T-cell (primary cell): ENCODE results near the gene CD300C. TPM values are rescaled to one million over a fixed set of nuclear protein-coding genes. Genes with fewer than 3 reads are reported as not detected.

ENCODE experiments used
- ATAC-seq, 4 experiments: fragments of 200-7000 bp in 3 of 4; fragments of 150-1000 bp in 1 of 4; cut with Tn5 transposase; replicated peaks in 1 of 4; 1 replicate in 3 of 4; 2 replicates in 1 of 4; pipeline ENCODE4 v1.10.0; 2021; ENCODE audit warnings: moderate library complexity in 3 of 4, mild to moderate bottlenecking in 2 of 4, moderate number of reproducible peaks in 1 of 4
- CTCF ChIA-PET, 2 donors: fragments of 300-600 bp; sonication (Branson Sonifier 250); formaldehyde crosslinking; loops; one replicate each; lab custom pipeline; 2022; ENCODE audit warnings: antibody characterized with exemption in 2 of 2; lab: Charles Lee
- POLR2A ChIA-PET, 2 donors: fragments of 300-600 bp; sonication (Branson Sonifier 250); formaldehyde crosslinking; loops; one replicate each; lab custom pipeline; 2022; ENCODE audit warnings: antibody characterized with exemption in 2 of 2; lab: Charles Lee
- DNase-seq, 35 experiments: peaks; one replicate each; pipeline versions ENCODE4 v3.0.0 to v3.0.0-alpha.2; 2013 to 2023
- H3K27ac ChIP-seq: one replicate; pipeline ENCODE4 v1.5.1; 2013; ENCODE audit warnings: low read length
- H3K27me3 ChIP-seq, 2 experiments: replicated peaks in 1 of 2; 1 replicate in 1 of 2; 2 replicates in 1 of 2; pipeline versions ENCODE4 v1.6.1 to v1.7.0; 2013; ENCODE audit warnings: low read length in 1 of 2, mixed read lengths in 1 of 2; ENCODE audit not compliant: control insufficient read depth in 2 of 2, insufficient read depth in 2 of 2; ENCODE audit errors: extremely low read depth in 1 of 2
- H3K36me3 ChIP-seq, 2 donors: 1 replicate in 1 of 2; 2 replicates in 1 of 2; pipeline versions ENCODE4 v1.6.1 to v1.7.0; 2013; ENCODE audit warnings: low read length in 1 of 2; ENCODE audit not compliant: control insufficient read depth in 2 of 2, insufficient read depth in 1 of 2; ENCODE audit errors: extremely low read depth in 1 of 2
- H3K4me1 ChIP-seq, 2 experiments: 1 replicate in 1 of 2; 2 replicates in 1 of 2; pipeline versions ENCODE4 v1.6.1 to v1.7.0; 2013; ENCODE audit warnings: low read length in 2 of 2, mixed read lengths in 1 of 2; ENCODE audit not compliant: insufficient read depth in 2 of 2, control insufficient read depth in 1 of 2; ENCODE audit errors: extremely low read depth in 1 of 2
- H3K4me3 ChIP-seq, 2 donors: 1 replicate in 1 of 2; 2 replicates in 1 of 2; pipeline versions ENCODE4 v1.5.1 to v1.7.0; 2013; ENCODE audit warnings: mild to moderate bottlenecking in 2 of 2, low read length in 1 of 2, moderate library complexity in 1 of 2; ENCODE audit not compliant: control insufficient read depth in 1 of 2; ENCODE audit errors: extremely low read depth in 1 of 2
- H3K9me3 ChIP-seq: 2 replicates; pipeline ENCODE4 v1.7.0; 2013
- H3K27ac Mint-ChIP-seq, 2 donors: one replicate each; pipeline ENCODE4 v1.8.0; 2020 to 2021; ENCODE audit warnings: mild to moderate bottlenecking in 2 of 2, mixed read lengths in 2 of 2
- H3K27me3 Mint-ChIP-seq, 2 donors: one replicate each; pipeline ENCODE4 v1.8.0; 2021 to 2022; ENCODE audit warnings: mixed read lengths in 2 of 2
- H3K36me3 Mint-ChIP-seq: one replicate; pipeline ENCODE4 v1.8.0; 2021; ENCODE audit warnings: mixed read lengths
- H3K4me1 Mint-ChIP-seq, 3 donors: one replicate each; pipeline ENCODE4 v1.8.0; 2020 to 2022; ENCODE audit warnings: mixed read lengths in 3 of 3, mild to moderate bottlenecking in 1 of 3
- H3K4me3 Mint-ChIP-seq, 3 donors: one replicate each; pipeline ENCODE4 v1.8.0; 2020 to 2022; ENCODE audit warnings: mild to moderate bottlenecking in 3 of 3, mixed read lengths in 3 of 3, moderate library complexity in 3 of 3
- H3K9me3 Mint-ChIP-seq, 3 donors: one replicate each; pipeline ENCODE4 v1.8.0; 2020 to 2022; ENCODE audit warnings: mixed read lengths in 3 of 3
- WGBS: methylation state at CpG from one replicate; pipeline ENCODE4 v1.1.5; 2013; ENCODE audit warnings: missing lambda C conversion rate; ENCODE audit not compliant: insufficient coverage; 5-methylcytosine and 5-hydroxymethylcytosine counted together
- total RNA-seq, 35 experiments: library from RNA in 6 of 35; stranded (reverse) in 6 of 35; fragments of 120-200 nt in 1 of 35; gene quantifications; one replicate each; pipeline versions ENCODE4 v1.2.1 to v1.2.4 and lab custom pipeline; 2013 to 2026

The CD300C gene
- total RNA-seq, 5 donors from 2014 or later (not counting 1 experiment from before 2014, with no cell fraction given), result 0.18 TPM; not detected in 4

- H3K36me3 Mint-ChIP-seq, result no peaks in the 10 kb centered on the region
- Histone ChIP-seq H3K27ac (no peak overlapping the region), H3K4me1 (no peaks in the 10 kb centered on the region), H3K4me3 (no peak overlapping the region), H3K9me3 (no peaks in the 10 kb centered on the region), H3K27me3 (no peaks in the 10 kb centered on the region), H3K36me3 (no peaks in the 10 kb centered on the region)
- no peaks in the 10 kb centered on the region for H3K4me1 Mint-ChIP-seq
- WGBS, result 83% methylated on average over 3 of the region's 6 CpGs
- CTCF ChIA-PET, result no interaction called here
- no peaks in the 10 kb centered on the region for H3K9me3 Mint-ChIP-seq
- ATAC-seq (no peak), DNase-seq (no peak)
- POLR2A ChIA-PET, result no interaction called here
- H3K27me3 Mint-ChIP-seq, result no peaks in the 10 kb centered on the region
- H3K27ac Mint-ChIP-seq, result no peak overlapping the region
- no peak overlapping the region for H3K4me3 Mint-ChIP-seq
Observed at GRCh38 chr17:74502861-74503260, 43.1 kb downstream of the CD300C start.

- Histone ChIP-seq H3K4me1 (no peaks in the 10 kb centered on the region), H3K9me3 (no peaks in the 10 kb centered on the region), H3K27me3 (peaks cover 0 to 3% of the 10 kb centered on the region in 2 experiments), H3K4me3 (no peak overlapping the region), H3K27ac (no peak overlapping the region), H3K36me3 (no peaks in the 10 kb centered on the region)
- ATAC-seq (no peak), DNase-seq (no peak)
- ChIA-PET POLR2A (no interaction called here), CTCF (no interaction called here)
- Mint-ChIP-seq H3K4me1 (no peaks in the 10 kb centered on the region), H3K4me3 (no peak overlapping the region), H3K27me3 (peaks cover 0 to 4% of the 10 kb centered on the region in 2 donors), H3K27ac (no peak overlapping the region), H3K36me3 (no peaks in the 10 kb centered on the region), H3K9me3 (no peaks in the 10 kb centered on the region)
- 97% methylated on average over 3 of the region's 3 CpGs for WGBS
Observed at GRCh38 chr17:74499992-74500391, 45.9 kb downstream of the CD300C start.

DNA sequence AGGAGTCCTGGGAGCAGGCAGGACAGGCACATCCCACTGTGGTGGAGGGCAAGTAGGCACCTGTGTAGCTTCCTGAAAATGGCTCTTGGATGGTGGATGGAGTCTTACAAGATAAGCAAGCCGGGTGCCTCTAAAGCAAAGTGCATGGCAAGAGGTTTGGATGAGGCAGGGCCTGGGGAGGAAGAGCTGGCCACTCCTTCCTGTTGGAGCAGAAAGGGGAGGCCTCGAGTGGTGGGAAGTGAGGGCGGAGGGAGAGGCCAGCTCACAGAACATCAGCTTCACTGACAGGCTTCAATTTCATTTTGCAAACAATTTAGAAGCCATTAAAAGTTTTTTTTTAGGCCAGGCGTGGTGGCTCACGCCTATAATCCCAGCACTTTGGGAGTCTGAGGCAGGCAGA is 48.4 kb downstream of the CD300C start:
- H3K27me3 Mint-ChIP-seq, result peaks cover 0 to 4% of the 10 kb centered on the region in 2 donors
- DNase-seq (no peak), ATAC-seq (no peak)
- no peak overlapping the region for H3K4me3 ChIP-seq
- no peak overlapping the region for H3K4me3 Mint-ChIP-seq
- H3K27me3 ChIP-seq, result peaks cover 0 to 3% of the 10 kb centered on the region in 2 experiments
- ChIA-PET CTCF (interaction anchor here in 1 of 2 donors (1.0 to 1.5 kb wide), 2 partner anchors 13 to 127 kb away, joined by 3 read pairs; no protein-coding TSS in a partner anchor), POLR2A (no interaction called here)
- no peak overlapping the region for H3K27ac Mint-ChIP-seq
- no peaks in the 10 kb centered on the region for H3K36me3 ChIP-seq
- H3K4me1 Mint-ChIP-seq, result peaks cover 0 to 6% (median 4%) of the 10 kb centered on the region in 3 donors
- no peaks in the 10 kb centered on the region for H3K9me3 Mint-ChIP-seq
- no peaks in the 10 kb centered on the region for H3K9me3 ChIP-seq
- no peak overlapping the region for H3K27ac ChIP-seq
- H3K4me1 ChIP-seq, result peaks cover 0 to 6% of the 10 kb centered on the region in 2 experiments
- 58% methylated on average over 3 of the region's 5 CpGs for WGBS
- no peaks in the 10 kb centered on the region for H3K36me3 Mint-ChIP-seq

DNA sequence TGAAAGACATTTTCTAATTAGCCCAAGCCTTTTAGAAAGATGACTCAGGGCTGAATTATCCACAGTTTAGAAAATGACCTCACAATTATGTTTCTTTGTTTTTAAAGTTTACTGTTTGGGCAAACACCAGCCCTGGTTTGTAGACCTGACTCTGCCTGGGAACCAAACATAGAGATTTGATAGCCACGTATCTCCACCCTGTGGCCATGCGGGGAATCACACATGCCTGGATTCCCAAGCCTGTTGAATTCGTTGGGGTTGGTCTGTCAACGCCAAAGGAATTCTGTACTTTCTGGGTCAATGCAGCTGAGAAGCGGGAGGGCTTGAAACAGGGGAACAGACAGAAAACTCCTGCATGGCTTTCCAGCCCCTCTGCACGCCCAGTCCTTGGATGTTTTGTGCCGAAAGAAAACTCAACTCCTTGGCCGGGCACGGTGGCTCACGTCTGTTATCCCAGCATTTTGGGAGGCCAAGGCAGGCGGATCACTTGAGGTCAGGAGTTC is 52.5 kb downstream of the CD300C start:
- H3K9me3 Mint-ChIP-seq, result peaks cover 0 to 3% (median 0%) of the 10 kb centered on the region in 3 donors
- CTCF ChIA-PET, result interaction anchor here (0.6 to 1.0 kb wide), 4 partner anchors 26 to 114 kb away, joined by 3 to 5 read pairs (median 3); no protein-coding TSS in a partner anchor
- 56% methylated on average over 7 of the region's 11 CpGs for WGBS
- H3K4me3 ChIP-seq, result no peak overlapping the region
- peaks cover 0 to 12% (median 4%) of the 10 kb centered on the region in 3 donors for H3K4me1 Mint-ChIP-seq
- no peak overlapping the region for H3K27ac Mint-ChIP-seq
- H3K9me3 ChIP-seq, result no peaks in the 10 kb centered on the region
- no peak overlapping the region for H3K4me3 Mint-ChIP-seq
- ATAC-seq (peak; percentile 64 to 89 (median 68)), DNase-seq (peak; percentile 27 to 82 (median 61))
- H3K36me3 Mint-ChIP-seq, result peaks cover 4% of the 10 kb centered on the region
- H3K4me1 ChIP-seq, result peaks cover 0 to 6% of the 10 kb centered on the region in 2 experiments
- POLR2A ChIA-PET, result no interaction called here
- H3K36me3 ChIP-seq, result no peaks in the 10 kb centered on the region
- no peak overlapping the region for H3K27ac ChIP-seq
- H3K27me3 Mint-ChIP-seq, result peaks cover 0 to 4% of the 10 kb centered on the region in 2 donors
- H3K27me3 ChIP-seq, result peaks cover 0 to 3% of the 10 kb centered on the region in 2 experiments

DNA sequence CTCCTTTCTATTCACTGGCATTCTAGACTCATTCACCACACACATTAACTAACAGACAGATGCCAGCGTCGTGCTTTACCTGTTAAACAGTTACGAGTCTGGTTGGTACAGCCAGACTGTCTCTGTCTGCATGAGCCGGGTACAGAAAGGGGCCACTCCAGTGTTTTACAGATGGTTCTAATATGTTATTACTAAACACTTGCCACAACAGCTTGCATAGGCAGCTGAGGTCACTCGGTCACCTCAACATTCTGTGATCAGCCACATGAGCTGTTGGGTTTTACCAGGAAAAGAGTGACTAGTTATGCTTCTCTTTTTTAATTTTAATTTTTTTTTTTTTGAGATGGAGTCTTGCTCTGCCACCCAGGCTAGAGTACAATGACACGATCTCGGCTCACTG is 54.3 kb downstream of the CD300C start:
- POLR2A ChIA-PET, result no interaction called here
- CTCF ChIA-PET, result interaction anchor here in 1 of 2 donors (1.4 kb wide), 1 partner anchor 112 kb away, joined by 7 read pairs; no protein-coding TSS in a partner anchor

More for the DNA sequence above, 54.3 kb downstream of the CD300C start:
- WGBS, result no CpG with 5 or more reads among the region's 7 CpGs
- H3K27ac ChIP-seq, result no peak overlapping the region
- Mint-ChIP-seq H3K4me3 (no peak overlapping the region), H3K9me3 (peaks cover 0 to 3% (median 0%) of the 10 kb centered on the region in 3 donors), H3K4me1 (peaks cover 0 to 14% (median 4%) of the 10 kb centered on the region in 3 donors), H3K36me3 (peaks cover 12% of the 10 kb centered on the region), H3K27me3 (no peaks in the 10 kb centered on the region), H3K27ac (no peak overlapping the region)
- DNase-seq (no peak), ATAC-seq (no peak)
- no peaks in the 10 kb centered on the region for H3K27me3 ChIP-seq
- H3K4me3 ChIP-seq, result no peak overlapping the region
- peaks cover 0 to 6% of the 10 kb centered on the region in 2 experiments for H3K4me1 ChIP-seq
- no peaks in the 10 kb centered on the region for H3K9me3 ChIP-seq
- no peaks in the 10 kb centered on the region for H3K36me3 ChIP-seq

Other genes with a start within 250 kb of the CD300C start
- 1 to 10 TPM in 1 of 5 donors, under 1 TPM in 4; 0.20 to 2.0 (median 0.53) TPM for gene KIF19, start 219.9 kb downstream of the CD300C start, total RNA-seq
- under 1 TPM in 1 of 5 donors, not detected in 4; 0.26 TPM for gene BTBD17, start 184.2 kb downstream of the CD300C start, total RNA-seq
- not detected for gene GPR142, start 178.6 kb downstream of the CD300C start, total RNA-seq
- gene GPRC5C, start 114.0 kb downstream of the CD300C start, total RNA-seq, result 1 to 10 TPM in 1 of 5 donors, under 1 TPM in 2, not detected in 2; 0.46 to 1.5 (median 0.55) TPM
- gene CD300A, start 79.5 kb downstream of the CD300C start, total RNA-seq, result 10 to 100 TPM in 4 of 5 donors, 1 to 10 TPM in 1; 9.2 to 18.8 (median 12.5) TPM
- gene CD300LB, start 14.6 kb downstream of the CD300C start, total RNA-seq, result not detected
- not detected for gene CD300H, start 21.4 kb upstream of the CD300C start, total RNA-seq
- under 1 TPM in 1 of 5 donors, not detected in 4; 0.47 TPM for gene CD300LD, start 46.2 kb upstream of the CD300C start, total RNA-seq
- gene CD300E, start 77.6 kb upstream of the CD300C start, total RNA-seq, result under 1 TPM in 1 of 5 donors, not detected in 4; 0.38 TPM
- gene CD300LF, start 166.8 kb upstream of the CD300C start, total RNA-seq, result under 1 TPM in 1 of 5 donors, not detected in 4; 0.25 TPM
- gene RAB37, start 191.1 kb upstream of the CD300C start, total RNA-seq, result 10 to 100 TPM; 31.2 to 73.4 (median 40.7) TPM
- 100 to 1,000 TPM; 104 to 260 (median 223) TPM for gene NHERF1, start 202.5 kb upstream of the CD300C start, total RNA-seq
- gene NAT9, start 230.2 kb upstream of the CD300C start, total RNA-seq, result 10 to 100 TPM; 37.2 to 74.4 (median 71.9) TPM